Suprapubic skin (tissue), 3 donors: ENCODE data around the gene SCAMP4.

Experiments
- EP300 ChIP-seq: sonication (generic); formaldehyde crosslinking; IDR thresholded peaks from one replicate; pipeline ENCODE4 v1.6.1; 2017; ENCODE audit warnings: antibody characterized with exemption
- POLR2A ChIP-seq, 2 donors: fragments of 450-650 bp; IDR thresholded peaks; one replicate each; pipeline ENCODE4 v1.6.1; 2017; ENCODE audit warnings: antibody characterized with exemption in 2 of 2, mild to moderate bottlenecking in 2 of 2, moderate library complexity in 2 of 2
- TF ChIP-seq, protein P1 (sequence below), 2 donors: fragments of 200-600 bp in 1 of 2; fragments of 450-650 bp in 1 of 2; sonication (generic) in 1 of 2; IDR thresholded peaks; one replicate each; pipeline ENCODE4 v1.5.1; 2016 to 2019; ENCODE audit warnings: antibody characterized with exemption in 2 of 2, mild to moderate bottlenecking in 1 of 2, moderate library complexity in 1 of 2

- TF ChIP-seq, protein P1, sequence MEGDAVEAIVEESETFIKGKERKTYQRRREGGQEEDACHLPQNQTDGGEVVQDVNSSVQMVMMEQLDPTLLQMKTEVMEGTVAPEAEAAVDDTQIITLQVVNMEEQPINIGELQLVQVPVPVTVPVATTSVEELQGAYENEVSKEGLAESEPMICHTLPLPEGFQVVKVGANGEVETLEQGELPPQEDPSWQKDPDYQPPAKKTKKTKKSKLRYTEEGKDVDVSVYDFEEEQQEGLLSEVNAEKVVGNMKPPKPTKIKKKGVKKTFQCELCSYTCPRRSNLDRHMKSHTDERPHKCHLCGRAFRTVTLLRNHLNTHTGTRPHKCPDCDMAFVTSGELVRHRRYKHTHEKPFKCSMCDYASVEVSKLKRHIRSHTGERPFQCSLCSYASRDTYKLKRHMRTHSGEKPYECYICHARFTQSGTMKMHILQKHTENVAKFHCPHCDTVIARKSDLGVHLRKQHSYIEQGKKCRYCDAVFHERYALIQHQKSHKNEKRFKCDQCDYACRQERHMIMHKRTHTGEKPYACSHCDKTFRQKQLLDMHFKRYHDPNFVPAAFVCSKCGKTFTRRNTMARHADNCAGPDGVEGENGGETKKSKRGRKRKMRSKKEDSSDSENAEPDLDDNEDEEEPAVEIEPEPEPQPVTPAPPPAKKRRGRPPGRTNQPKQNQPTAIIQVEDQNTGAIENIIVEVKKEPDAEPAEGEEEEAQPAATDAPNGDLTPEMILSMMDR (IDR thresholded peaks at IDR 0.05), result no peak
- TF ChIP-seq EP300, result no peak
- TF ChIP-seq POLR2A (IDR thresholded peaks at IDR 0.05), result no peak
These were observed 45.0 kb upstream of the SCAMP4 start for GRCh38 chr19:1860042-1860775.
